HepG2 (cell line): ENCODE measurements around the gene DLG2. TPM values are rescaled to one million over a fixed set of nuclear protein-coding genes. Genes with fewer than 3 reads are reported as not detected.

Experiments
- ATAC-seq: fragments of 200-7000 bp; cut with Tn5 transposase; 3 replicates; pipeline ENCODE4 v1.9.1; 2020; ENCODE audit warnings: mild to moderate bottlenecking, moderate library complexity
- BruUV-seq: library from RNA; stranded (reverse); fragments of 400-500 nt; replicated peaks from 2 replicates; lab custom pipeline; 2021; lab: Mats Ljungman, UMichigan
- CTCF ChIA-PET: fragments of 300-600 bp; formaldehyde crosslinking; extraction: SDS; loops from one replicate; lab custom pipeline; 2021; ENCODE audit warnings: low total read pairs, inconsistent platforms, low intra/inter-chr PET ratio; lab: Yijun Ruan, JAX
- POLR2A ChIA-PET: fragments of 350-600 bp; sonication (Branson Sonifier 250); formaldehyde crosslinking; loops from one replicate; lab custom pipeline; 2020; ENCODE audit warnings: antibody characterized with exemption, inconsistent platforms; lab: Yijun Ruan, JAX
- DNase-seq: peaks from one replicate; pipeline ENCODE4 v3.0.0-alpha.2; 2015; ENCODE audit warnings: low spot score
- FAIRE-seq: peaks from 3 replicates; lab custom pipeline; 2011; peaks lifted over from hg19 to GRCh38; lab: Jason Lieb, UNC
- H2AFZ ChIP-seq: one replicate; pipeline ENCODE4 v1.6.1; 2011; ENCODE audit warnings: low read length, inconsistent platforms
- H3K27ac ChIP-seq: fragments of 300-600 bp; 3 replicates; pipeline ENCODE4 v1.8.0; 2011; ENCODE audit warnings: mixed run types, mild to moderate bottlenecking, mixed read lengths, low read length, inconsistent platforms; ENCODE audit not compliant: insufficient read depth; ENCODE audit errors: extremely low read length
- H3K27me3 ChIP-seq, 2 experiments: fragments of 200-600 bp in 1 of 2; 2 replicates in 1 of 2; 3 replicates in 1 of 2; pipeline versions ENCODE4 v1.6.0 to v1.8.0; 2011; ENCODE audit warnings: low read length in 2 of 2, mild to moderate bottlenecking in 2 of 2, moderate library complexity in 2 of 2, inconsistent platforms in 1 of 2; ENCODE audit not compliant: insufficient read depth in 2 of 2, control insufficient read depth in 1 of 2
- H3K36me3 ChIP-seq, 2 experiments: fragments of 200-600 bp in 1 of 2; replicated peaks in 1 of 2; 2 replicates in 1 of 2; 3 replicates in 1 of 2; pipeline versions ENCODE4 v1.5.1 to v1.8.0; 2011; ENCODE audit warnings: low read length in 2 of 2, inconsistent platforms in 1 of 2; ENCODE audit not compliant: insufficient read depth in 2 of 2, control insufficient read depth in 1 of 2
- H3K4me1 ChIP-seq: 2 replicates; pipeline ENCODE4 v1.5.1; 2012; ENCODE audit warnings: low read length, inconsistent platforms; ENCODE audit not compliant: insufficient read depth
- H3K4me2 ChIP-seq: 2 replicates; pipeline ENCODE4 v1.6.0; 2011; ENCODE audit warnings: low read depth, low read length, inconsistent platforms
- H3K4me3 ChIP-seq, 3 experiments: fragments of 200-600 bp in 1 of 3; sonication (generic), shearing (Covaris generic) in 1 of 3; replicated peaks in 1 of 3; 2 replicates each; pipeline ENCODE4 v1.5.1; 2011 to 2016; ENCODE audit warnings: low read length in 3 of 3, inconsistent platforms in 2 of 3, low read depth in 2 of 3, mild to moderate bottlenecking in 2 of 3, control low read depth in 1 of 3, mixed read lengths in 1 of 3; ENCODE audit not compliant: insufficient read depth in 1 of 3
- H3K79me2 ChIP-seq: one replicate; pipeline ENCODE4 v1.6.1; 2011; ENCODE audit warnings: low read length, inconsistent platforms; ENCODE audit not compliant: insufficient read depth
- H3K9ac ChIP-seq: 2 replicates; pipeline ENCODE4 v1.6.0; 2011; ENCODE audit warnings: mild to moderate bottlenecking, low read depth, low read length, inconsistent platforms; ENCODE audit not compliant: insufficient read depth
- H3K9me3 ChIP-seq: 2 replicates; pipeline ENCODE4 v1.5.1; 2012; ENCODE audit warnings: mild to moderate bottlenecking, low read length
- H4K20me1 ChIP-seq: 2 replicates; pipeline ENCODE4 v1.6.0; 2011; ENCODE audit warnings: inconsistent platforms, mild to moderate bottlenecking, low read length, moderate library complexity; ENCODE audit not compliant: insufficient read depth
- BHLHE40 ChIP-seq: IDR thresholded peaks from 2 replicates; pipeline ENCODE4 v1.6.1; 2011; ENCODE audit warnings: low read length, improper control_type of control experiment
- FOXA3 ChIP-seq: IDR thresholded peaks from 2 replicates; pipeline ENCODE4 v1.6.1; 2016; ENCODE audit warnings: missing genetic modification reagents, missing compliant biosample characterization
- FOXK2 ChIP-seq: fragments of 450-650 bp; IDR thresholded peaks from 2 replicates; pipeline ENCODE4 v1.6.1; 2016
- KLF13 ChIP-seq: sonication (generic); formaldehyde crosslinking; IDR thresholded peaks from 2 replicates; pipeline ENCODE4 v1.4.0; 2020; ENCODE audit warnings: mild to moderate bottlenecking, missing genetic modification reagents
- REPIN1 ChIP-seq: sonication (generic); formaldehyde crosslinking; IDR thresholded peaks from 2 replicates; pipeline ENCODE4 v1.8.0; 2022; ENCODE audit warnings: missing genetic modification reagents, low read depth, mild to moderate bottlenecking, borderline replicate concordance
- SMAD3 ChIP-seq: sonication (generic); formaldehyde crosslinking; IDR thresholded peaks from 2 replicates; pipeline ENCODE4 v1.4.0; 2020; ENCODE audit warnings: missing genetic modification reagents
- TOPORS ChIP-seq: sonication (generic); formaldehyde crosslinking; IDR thresholded peaks from 2 replicates; pipeline ENCODE4 v1.8.0; 2023; ENCODE audit warnings: mild to moderate bottlenecking, missing genetic modification reagents
- ZFP62 ChIP-seq: sonication (generic); formaldehyde crosslinking; IDR thresholded peaks from 2 replicates; pipeline ENCODE4 v1.4.0; 2020; ENCODE audit warnings: missing genetic modification reagents
- ZNF207 ChIP-seq: fragments of 450-650 bp; IDR thresholded peaks from 2 replicates; pipeline ENCODE4 v1.6.1; 2016; ENCODE audit warnings: antibody characterized with exemption, borderline replicate concordance
- ZNF468 ChIP-seq: sonication (generic); formaldehyde crosslinking; IDR thresholded peaks from 2 replicates; pipeline ENCODE4 v1.8.0; 2022; ENCODE audit warnings: mild to moderate bottlenecking, moderate library complexity, missing genetic modification reagents
- ZNF546 ChIP-seq: sonication (generic); formaldehyde crosslinking; conservative IDR thresholded peaks from 2 replicates; pipeline ENCODE4 v1.8.1; 2023; ENCODE audit warnings: mild to moderate bottlenecking, missing genetic modification reagents
- ZNF547 ChIP-seq: sonication (generic); formaldehyde crosslinking; IDR thresholded peaks from 2 replicates; pipeline ENCODE4 v1.5.1; 2020; ENCODE audit warnings: mild to moderate bottlenecking, missing genetic modification reagents
- ZNF619 ChIP-seq: sonication (generic); formaldehyde crosslinking; IDR thresholded peaks from 2 replicates; pipeline ENCODE4 v1.4.0; 2020; ENCODE audit warnings: mild to moderate bottlenecking, missing genetic modification reagents
- ZNF768 ChIP-seq: sonication (generic); formaldehyde crosslinking; IDR thresholded peaks from 2 replicates; pipeline ENCODE4 v1.4.0; 2020; ENCODE audit warnings: missing genetic modification reagents
- WGBS: methylation state at CpG from one replicate; pipeline ENCODE4 v1.1.6; 2017; ENCODE audit warnings: low lambda C conversion rate; 5-methylcytosine and 5-hydroxymethylcytosine counted together
- in situ Hi-C: cut with HindIII; loops from 2 replicates; pipeline ENCODE4 v1.10.0; 2017; ENCODE audit warnings: low pct_unique_long_range_greater_than_20kb; ENCODE audit not compliant: extremely low pct_ligation_motif_present
- intact Hi-C: fragments of 100-400 bp; cut with micrococcal nuclease; formaldehyde crosslinking; loops from one replicate; pipeline ENCODE4 v1.10.0; 2022; ENCODE audit not compliant: unreplicated experiment
- polyA plus RNA-seq, 8 experiments: library from polyadenylated mRNA; depleted of rRNA in 3 of 8; stranded (reverse) in 7 of 8; unstranded in 1 of 8; fragments of >200 nt; fragmentation: Illumina TruSeq in 4 of 8; extraction: Trizol in 4 of 8; gene quantifications; 2 replicates each; pipeline versions ENCODE4 v1.2.1 to v1.2.3, GENCODE V29; 2011 to 2016; ENCODE audit warnings: low read depth in 4 of 8, missing spikeins in 1 of 8, mixed read lengths in 1 of 8; ENCODE audit not compliant: insufficient read depth in 1 of 8
- total RNA-seq, 5 experiments: library from RNA; depleted of rRNA; stranded (reverse); fragments of >200 nt; fragmentation: Illumina TruSeq; extraction: Trizol; gene quantifications; 2 replicates each; pipeline ENCODE4 v1.2.3, GENCODE V29; 2016; ENCODE audit warnings: low read depth in 1 of 5
- TF ChIP-seq, protein P1 (sequence below): sonication (generic); formaldehyde crosslinking; IDR thresholded peaks from 2 replicates; pipeline ENCODE4 v1.4.0; 2020; ENCODE audit warnings: missing genetic modification reagents, mild to moderate bottlenecking, borderline replicate concordance
- TF ChIP-seq, protein P2 (sequence below): fragments of 450-650 bp; IDR thresholded peaks from 2 replicates; pipeline ENCODE4 v1.6.1; 2017; ENCODE audit warnings: mild to moderate bottlenecking
- TF ChIP-seq, protein P3 (sequence below): sonication (generic); formaldehyde crosslinking; IDR thresholded peaks from 2 replicates; pipeline ENCODE4 v1.5.1; 2020; ENCODE audit warnings: missing genetic modification reagents, mild to moderate bottlenecking, borderline replicate concordance
- TF ChIP-seq, protein P4 (sequence below): sonication (generic); formaldehyde crosslinking; IDR thresholded peaks from 2 replicates; pipeline ENCODE4 v1.8.0; 2022; ENCODE audit warnings: missing genetic modification reagents, low read depth, mild to moderate bottlenecking, borderline replicate concordance

Gene DLG2
- total and polyA plus RNA-seq, 2 of the 13 experiments (the other 11 are each of a cell fraction or from before 2014, with no cell fraction given): 0.46 to 1.0 TPM

DNA sequence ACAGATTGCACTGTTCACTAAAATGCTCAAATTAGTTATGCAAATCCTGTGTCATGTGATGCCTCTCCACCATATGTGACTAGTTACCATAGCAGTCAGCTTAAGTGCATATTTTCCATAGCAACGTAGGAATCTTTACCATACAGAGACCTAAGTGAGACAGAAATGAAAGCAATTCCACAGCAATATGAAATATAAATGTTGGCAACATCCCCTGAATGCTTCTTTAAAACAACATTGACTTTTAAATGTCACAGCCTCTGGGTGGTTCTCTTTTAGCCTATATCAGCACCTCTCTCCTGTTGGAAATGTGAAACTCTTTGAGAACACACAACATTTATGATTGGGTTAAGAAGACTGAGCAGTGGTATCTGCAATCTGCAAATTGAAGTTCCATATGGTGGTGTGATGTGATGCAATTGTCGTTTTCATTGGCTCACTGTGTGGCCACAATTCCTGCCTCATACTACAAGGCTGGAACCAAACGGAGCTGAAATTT lies 814.6 kb downstream of the DLG2 start:
- H3K4me1 ChIP-seq: no peaks in the 10 kb centered on the region
- no peak for TF ChIP-seq ZNF546 (CRISPR knock-in tag)
- TF ChIP-seq TOPORS (CRISPR knock-in tag): no peak
- no peak for TF ChIP-seq REPIN1 (CRISPR knock-in tag)
- TF ChIP-seq FOXA3 (CRISPR knock-in tag): no peak
- no peak for TF ChIP-seq ZNF768 (CRISPR knock-in tag)
- TF ChIP-seq FOXK2: no peak
- no peak for TF ChIP-seq SMAD3 (CRISPR knock-in tag)
- TF ChIP-seq, protein P1, sequence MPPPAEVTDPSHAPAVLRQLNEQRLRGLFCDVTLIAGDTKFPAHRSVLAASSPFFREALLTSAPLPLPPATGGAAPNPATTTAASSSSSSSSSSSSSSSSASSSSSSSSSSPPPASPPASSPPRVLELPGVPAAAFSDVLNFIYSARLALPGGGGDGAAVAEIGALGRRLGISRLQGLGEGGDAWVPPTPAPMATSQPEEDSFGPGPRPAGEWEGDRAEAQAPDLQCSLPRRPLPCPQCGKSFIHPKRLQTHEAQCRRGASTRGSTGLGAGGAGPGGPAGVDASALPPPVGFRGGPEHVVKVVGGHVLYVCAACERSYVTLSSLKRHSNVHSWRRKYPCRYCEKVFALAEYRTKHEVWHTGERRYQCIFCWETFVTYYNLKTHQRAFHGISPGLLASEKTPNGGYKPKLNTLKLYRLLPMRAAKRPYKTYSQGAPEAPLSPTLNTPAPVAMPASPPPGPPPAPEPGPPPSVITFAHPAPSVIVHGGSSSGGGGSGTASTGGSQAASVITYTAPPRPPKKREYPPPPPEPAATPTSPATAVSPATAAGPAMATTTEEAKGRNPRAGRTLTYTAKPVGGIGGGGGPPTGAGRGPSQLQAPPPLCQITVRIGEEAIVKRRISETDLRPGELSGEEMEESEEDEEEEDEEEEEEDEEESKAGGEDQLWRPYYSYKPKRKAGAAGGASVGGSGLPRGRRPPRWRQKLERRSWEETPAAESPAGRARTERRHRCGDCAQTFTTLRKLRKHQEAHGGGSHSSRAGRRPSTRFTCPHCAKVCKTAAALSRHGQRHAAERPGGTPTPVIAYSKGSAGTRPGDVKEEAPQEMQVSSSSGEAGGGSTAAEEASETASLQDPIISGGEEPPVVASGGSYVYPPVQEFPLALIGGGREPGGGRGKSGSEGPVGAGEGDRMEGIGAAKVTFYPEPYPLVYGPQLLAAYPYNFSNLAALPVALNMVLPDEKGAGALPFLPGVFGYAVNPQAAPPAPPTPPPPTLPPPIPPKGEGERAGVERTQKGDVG (CRISPR knock-in tag): no peak
- TF ChIP-seq ZNF619 (CRISPR knock-in tag): no peak
- no peak for TF ChIP-seq BHLHE40
- no peak for TF ChIP-seq ZNF207
- TF ChIP-seq KLF13: no peak
- TF ChIP-seq, protein P2, sequence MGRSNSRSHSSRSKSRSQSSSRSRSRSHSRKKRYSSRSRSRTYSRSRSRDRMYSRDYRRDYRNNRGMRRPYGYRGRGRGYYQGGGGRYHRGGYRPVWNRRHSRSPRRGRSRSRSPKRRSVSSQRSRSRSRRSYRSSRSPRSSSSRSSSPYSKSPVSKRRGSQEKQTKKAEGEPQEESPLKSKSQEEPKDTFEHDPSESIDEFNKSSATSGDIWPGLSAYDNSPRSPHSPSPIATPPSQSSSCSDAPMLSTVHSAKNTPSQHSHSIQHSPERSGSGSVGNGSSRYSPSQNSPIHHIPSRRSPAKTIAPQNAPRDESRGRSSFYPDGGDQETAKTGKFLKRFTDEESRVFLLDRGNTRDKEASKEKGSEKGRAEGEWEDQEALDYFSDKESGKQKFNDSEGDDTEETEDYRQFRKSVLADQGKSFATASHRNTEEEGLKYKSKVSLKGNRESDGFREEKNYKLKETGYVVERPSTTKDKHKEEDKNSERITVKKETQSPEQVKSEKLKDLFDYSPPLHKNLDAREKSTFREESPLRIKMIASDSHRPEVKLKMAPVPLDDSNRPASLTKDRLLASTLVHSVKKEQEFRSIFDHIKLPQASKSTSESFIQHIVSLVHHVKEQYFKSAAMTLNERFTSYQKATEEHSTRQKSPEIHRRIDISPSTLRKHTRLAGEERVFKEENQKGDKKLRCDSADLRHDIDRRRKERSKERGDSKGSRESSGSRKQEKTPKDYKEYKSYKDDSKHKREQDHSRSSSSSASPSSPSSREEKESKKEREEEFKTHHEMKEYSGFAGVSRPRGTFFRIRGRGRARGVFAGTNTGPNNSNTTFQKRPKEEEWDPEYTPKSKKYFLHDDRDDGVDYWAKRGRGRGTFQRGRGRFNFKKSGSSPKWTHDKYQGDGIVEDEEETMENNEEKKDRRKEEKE: no peak
- no peak for TF ChIP-seq ZNF468 (CRISPR knock-in tag)
- TF ChIP-seq, protein P3, sequence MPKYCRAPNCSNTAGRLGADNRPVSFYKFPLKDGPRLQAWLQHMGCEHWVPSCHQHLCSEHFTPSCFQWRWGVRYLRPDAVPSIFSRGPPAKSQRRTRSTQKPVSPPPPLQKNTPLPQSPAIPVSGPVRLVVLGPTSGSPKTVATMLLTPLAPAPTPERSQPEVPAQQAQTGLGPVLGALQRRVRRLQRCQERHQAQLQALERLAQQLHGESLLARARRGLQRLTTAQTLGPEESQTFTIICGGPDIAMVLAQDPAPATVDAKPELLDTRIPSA (CRISPR knock-in tag): no peak
- TF ChIP-seq ZNF547 (CRISPR knock-in tag): no peak
- no peak for TF ChIP-seq ZFP62
- TF ChIP-seq, protein P4, sequence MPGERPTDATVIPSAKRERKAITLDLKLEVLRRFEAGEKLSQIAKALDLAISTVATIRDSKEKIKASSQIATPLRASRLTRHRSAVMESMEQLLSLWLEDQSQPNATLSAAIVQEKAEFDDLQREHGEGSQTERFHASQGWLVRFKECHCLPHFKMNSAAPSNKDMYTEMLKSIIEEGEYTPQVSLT (CRISPR knock-in tag): no peak
- TF ChIP-seq, all 625 proteins: peak for 0
- CTCF ChIA-PET: no interaction called here
- WGBS: 0% methylated on average over 3 of the region's 3 CpGs
- no peak for DNase-seq
- Histone ChIP-seq H3K27ac (no peak overlapping the region), H3K9ac (no peak overlapping the region), H3K27me3 (no peaks in the 10 kb centered on the region), H3K4me3 (no peak overlapping the region), H2AFZ (no peak overlapping the region), H3K36me3 (no peaks in the 10 kb centered on the region), H4K20me1 (no peaks in the 10 kb centered on the region), H3K79me2 (no peaks in the 10 kb centered on the region), H3K9me3 (no peaks in the 10 kb centered on the region), H3K4me2 (no peak overlapping the region)
- intact Hi-C loops (no loop called here), in situ Hi-C loops (no loop called here)
- no peak for FAIRE-seq
- ATAC-seq: no peak
- POLR2A ChIA-PET: no interaction called here
- no TSS peak for BruUV-seq
